NCI-H2227 (cell line): ENCODE results near the gene ROBO1.

Source experiments
- DNase-seq: peaks from one replicate; lab custom pipeline; 2025; ENCODE audit not compliant: unreplicated experiment; lab: John Stamatoyannopoulos, UW

The ROBO1 gene

GRCh38 chr3:78605178-78605577 lies 1162.6 kb downstream of the ROBO1 start:
- DNase-seq = no peak

- no peak for DNase-seq
Measured at GRCh38 chr3:78604341-78604740, 1163.5 kb downstream of the ROBO1 start.

GRCh38 chr3:78601249-78601648 lies 1166.5 kb downstream of the ROBO1 start:
- DNase-seq = no peak

DNA sequence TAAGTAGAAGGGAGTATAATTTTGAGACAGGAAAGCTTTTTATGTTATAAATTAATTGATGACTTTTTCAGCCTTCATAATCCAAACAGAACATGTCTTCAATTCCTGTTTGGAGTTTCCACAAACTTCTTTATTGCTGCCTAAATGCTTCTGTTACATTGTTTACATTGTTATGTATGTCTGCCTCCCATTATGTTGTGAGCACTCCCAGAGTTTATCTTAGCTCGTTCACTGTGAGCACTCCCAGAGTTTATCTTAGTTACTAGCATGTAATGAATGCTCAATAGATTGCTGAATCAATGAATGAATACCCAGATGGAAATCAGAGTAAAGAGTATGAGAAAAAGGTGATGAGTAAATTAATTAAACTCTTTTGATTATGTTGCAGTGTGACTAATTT lies 1178.0 kb downstream of the ROBO1 start:
- DNase-seq = no peak

DNA sequence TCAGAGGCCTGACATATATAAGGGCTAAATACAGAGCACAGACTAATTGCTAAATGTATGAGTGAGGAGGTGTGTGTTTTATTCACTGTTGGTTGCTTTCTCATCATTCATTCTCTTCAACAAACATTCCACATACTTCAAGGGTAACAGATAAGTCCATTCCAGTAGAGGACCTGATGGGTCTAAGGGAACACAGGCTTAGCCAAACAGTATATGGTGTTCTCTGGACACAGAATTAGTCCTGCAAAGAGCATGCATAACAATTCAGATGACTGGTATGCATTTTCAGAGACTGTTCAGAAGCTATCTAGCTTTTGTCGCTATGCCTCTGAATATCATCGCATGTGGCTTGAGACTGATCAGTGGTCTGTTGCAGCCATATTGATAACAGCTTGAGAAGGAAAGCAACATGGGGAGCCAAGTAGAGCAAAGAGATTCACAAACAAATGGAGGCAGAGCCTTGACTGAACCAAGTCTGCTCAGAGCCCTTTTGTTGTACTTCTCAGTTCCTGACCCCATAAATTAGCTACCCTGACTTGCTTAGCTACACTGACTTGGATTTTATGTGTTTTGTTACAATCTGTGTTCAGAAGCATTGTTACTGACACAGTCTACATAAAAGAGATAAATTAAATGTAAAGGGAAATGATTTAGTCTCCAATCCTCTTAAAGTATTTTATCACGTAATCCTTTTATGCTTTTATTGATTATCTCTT lies 1178.7 kb downstream of the ROBO1 start:
- DNase-seq = no peak

DNA sequence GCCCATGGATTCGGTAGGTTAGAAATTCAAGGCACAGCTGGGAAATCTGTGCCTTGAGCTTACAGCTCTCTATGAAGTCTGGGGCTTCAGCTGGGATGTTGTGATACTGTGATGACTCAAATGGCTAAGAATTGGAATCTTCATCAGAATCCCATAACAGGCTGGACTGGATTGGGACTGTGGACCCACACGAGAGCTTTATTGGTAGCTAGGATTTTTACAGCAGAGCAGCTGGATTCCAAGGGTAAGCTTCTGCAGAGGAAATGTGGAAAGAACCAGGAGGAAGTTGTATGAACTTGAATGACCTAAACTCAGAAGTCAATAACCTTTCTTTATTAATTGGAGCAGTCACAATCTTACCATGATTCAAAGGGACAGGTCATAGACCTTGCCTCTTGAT lies 1187.1 kb downstream of the ROBO1 start:
- DNase-seq = no peak

DNA sequence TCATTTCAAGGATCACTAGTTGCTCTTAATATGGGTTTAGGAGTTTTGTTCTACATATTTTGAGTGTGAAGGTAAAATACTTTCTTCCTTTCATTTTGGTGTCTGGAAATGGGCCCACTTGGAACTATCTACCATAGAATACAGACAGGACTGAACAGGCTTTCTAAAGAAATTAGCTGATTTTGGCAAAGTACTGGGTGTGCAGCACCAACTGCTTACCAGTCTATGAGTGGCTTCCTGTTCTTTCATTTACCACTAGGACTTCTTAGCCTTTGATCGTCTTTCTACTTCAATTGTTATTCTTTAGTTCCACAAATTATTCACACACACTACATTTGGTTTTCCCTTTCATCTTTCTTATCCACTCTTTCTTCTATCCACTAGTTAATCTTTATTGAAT lies 1196.3 kb downstream of the ROBO1 start:
- DNase-seq = no peak

DNA sequence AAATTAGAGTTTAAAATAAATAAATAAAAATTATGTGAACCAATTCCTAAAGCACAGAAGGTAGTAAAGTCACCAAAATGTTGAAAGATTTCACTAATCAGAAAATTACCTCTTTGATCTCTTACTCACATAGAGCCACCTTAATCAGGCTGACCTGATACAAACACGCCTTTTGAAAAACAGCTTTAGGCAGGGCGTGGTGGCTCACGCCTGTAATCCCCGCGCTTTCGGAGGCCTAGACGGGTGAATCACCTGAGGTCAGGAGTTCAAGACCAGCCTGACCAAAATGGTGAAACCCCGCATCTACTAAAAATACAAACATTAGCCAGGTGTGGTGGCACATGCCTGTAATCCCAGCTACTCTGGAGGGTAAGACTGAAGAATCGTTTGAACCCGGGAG lies 1197.3 kb downstream of the ROBO1 start:
- DNase-seq = no peak

DNA sequence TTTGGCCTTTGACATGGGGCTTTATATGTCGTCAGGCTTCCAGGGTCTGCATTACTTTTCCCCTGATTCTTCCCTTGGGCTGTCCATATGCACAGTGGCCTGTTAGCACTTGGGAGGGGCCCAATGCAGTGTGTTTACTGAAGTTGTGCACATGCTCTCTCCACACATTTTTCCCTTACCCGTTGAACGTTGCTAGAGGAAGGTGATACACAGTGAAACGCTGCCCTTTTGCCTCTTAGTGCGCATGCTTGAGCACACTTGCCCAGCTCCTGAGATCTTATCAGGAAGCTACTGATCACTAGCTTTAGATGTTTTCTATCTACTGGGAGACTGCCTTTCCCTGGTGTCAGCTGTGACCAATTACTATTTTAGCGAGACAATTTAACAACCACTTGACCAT lies 1198.0 kb downstream of the ROBO1 start:
- peak; percentile 19 for DNase-seq

GRCh38 chr3:78565712-78566111 lies 1202.1 kb downstream of the ROBO1 start:
- DNase-seq = no peak

DNA sequence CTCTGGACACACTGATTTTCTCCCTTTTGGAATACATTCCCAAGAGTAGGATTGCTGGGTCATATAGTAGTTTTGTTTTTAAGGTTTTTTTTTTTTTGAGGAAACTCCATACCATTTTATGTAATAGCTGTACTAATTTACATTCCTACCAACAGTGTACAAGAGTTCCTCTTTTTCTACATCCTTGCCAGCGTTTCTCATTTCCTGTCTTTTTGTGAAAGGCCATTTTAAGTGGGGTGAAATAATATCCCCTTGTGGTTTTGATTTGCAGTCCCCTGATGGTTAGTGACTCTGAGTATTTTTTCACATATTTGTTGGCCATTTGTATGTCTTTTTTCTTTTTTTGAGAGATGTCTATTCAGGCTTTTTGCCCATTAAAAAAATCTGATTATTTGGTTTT lies 1205.5 kb downstream of the ROBO1 start:
- no peak for DNase-seq
